Effector memory CD8-positive, alpha-beta T cell (primary cell): ENCODE measurements around the gene ARHGAP35.

ENCODE experiments used
- ATAC-seq: fragments of 150-1000 bp; cut with Tn5 transposase; replicated peaks from 2 replicates; pipeline ENCODE4 v1.10.0; 2021; ENCODE audit warnings: mild to moderate bottlenecking, moderate library complexity
- DNase-seq, 3 experiments: peaks; one replicate each; pipeline ENCODE4 v3.0.0; 2021
- H3K27ac Mint-ChIP-seq, 2 donors: one replicate each; pipeline ENCODE4 v1.8.0; 2022; ENCODE audit warnings: mild to moderate bottlenecking in 2 of 2, mixed read lengths in 2 of 2, moderate library complexity in 2 of 2
- H3K27me3 Mint-ChIP-seq, 2 donors: one replicate each; pipeline ENCODE4 v1.8.0; 2022; ENCODE audit warnings: mixed read lengths in 2 of 2
- H3K36me3 Mint-ChIP-seq: one replicate; pipeline ENCODE4 v1.8.0; 2022; ENCODE audit warnings: mild to moderate bottlenecking, moderate library complexity, mixed read lengths; ENCODE audit not compliant: insufficient read depth
- H3K4me1 Mint-ChIP-seq, 2 donors: one replicate each; pipeline ENCODE4 v1.8.0; 2022; ENCODE audit warnings: low read depth in 2 of 2, mixed read lengths in 2 of 2
- H3K4me3 Mint-ChIP-seq, 2 donors: one replicate each; pipeline ENCODE4 v1.8.0; 2022; ENCODE audit warnings: mild to moderate bottlenecking in 2 of 2, mixed read lengths in 2 of 2, moderate library complexity in 2 of 2
- H3K9me3 Mint-ChIP-seq, 2 donors: one replicate each; pipeline ENCODE4 v1.8.0; 2022; ENCODE audit warnings: mixed read lengths in 2 of 2

ARHGAP35 gene

GRCh38 chr19:46887240-46887782 is 26.5 kb downstream of the ARHGAP35 start:
- H3K4me3 Mint-ChIP-seq, result no peak overlapping the region
- DNase-seq (no peak), ATAC-seq (no peak)
- peak overlapping the region in 1 of 2 donors; percentile 29 for H3K27ac Mint-ChIP-seq
- no peaks in the 10 kb centered on the region for H3K9me3 Mint-ChIP-seq
- H3K36me3 Mint-ChIP-seq, result no peaks in the 10 kb centered on the region
- peaks cover 35 to 54% of the 10 kb centered on the region in 2 donors for H3K4me1 Mint-ChIP-seq
- no peaks in the 10 kb centered on the region for H3K27me3 Mint-ChIP-seq

- H3K9me3 Mint-ChIP-seq, result no peaks in the 10 kb centered on the region
Observed at GRCh38 chr19:46890423-46891170, 29.8 kb downstream of the ARHGAP35 start.

GRCh38 chr19:46892252-46893179 is 31.7 kb downstream of the ARHGAP35 start:
- Mint-ChIP-seq H3K4me3 (no peak overlapping the region), H3K27ac (peak overlapping the region in 1 of 2 donors; percentile 68), H3K9me3 (no peaks in the 10 kb centered on the region), H3K27me3 (no peaks in the 10 kb centered on the region), H3K4me1 (peaks cover 28 to 63% of the 10 kb centered on the region in 2 donors), H3K36me3 (peaks cover 4% of the 10 kb centered on the region)
- no peak for ATAC-seq
- DNase-seq, result no peak

More at GRCh38 chr19:46890423-46891170, 29.8 kb downstream of the ARHGAP35 start:
- H3K4me1 Mint-ChIP-seq, result peaks cover 24 to 64% of the 10 kb centered on the region in 2 donors
- peak overlapping the region in 1 of 2 donors; percentile 1 for H3K27ac Mint-ChIP-seq
- DNase-seq (no peak), ATAC-seq (no peak)
- H3K4me3 Mint-ChIP-seq, result no peak overlapping the region
- peaks cover 4% of the 10 kb centered on the region for H3K36me3 Mint-ChIP-seq
- H3K27me3 Mint-ChIP-seq, result no peaks in the 10 kb centered on the region

- Mint-ChIP-seq H3K9me3 (no peaks in the 10 kb centered on the region), H3K27ac (peak overlapping the region; percentile 23 to 65), H3K4me3 (peak overlapping the region in 1 of 2 donors; percentile 31), H3K4me1 (peaks cover 27 to 65% of the 10 kb centered on the region in 2 donors), H3K27me3 (no peaks in the 10 kb centered on the region), H3K36me3 (peaks cover 4% of the 10 kb centered on the region)
- ATAC-seq (no peak), DNase-seq (no peak)
Observed at GRCh38 chr19:46896076-46896794, 35.4 kb downstream of the ARHGAP35 start.

- ATAC-seq (no peak), DNase-seq (no peak)
- peaks cover 4% of the 10 kb centered on the region for H3K36me3 Mint-ChIP-seq
- no peak overlapping the region for H3K4me3 Mint-ChIP-seq
- H3K9me3 Mint-ChIP-seq, result no peaks in the 10 kb centered on the region
- H3K4me1 Mint-ChIP-seq, result peaks cover 47 to 69% of the 10 kb centered on the region in 2 donors
- H3K27me3 Mint-ChIP-seq, result no peaks in the 10 kb centered on the region
- peak overlapping the region; percentile 8 to 10 for H3K27ac Mint-ChIP-seq
Observed at GRCh38 chr19:46898731-46899130, 37.9 kb downstream of the ARHGAP35 start.

- peak overlapping the region in 1 of 2 donors; percentile 19 for H3K27ac Mint-ChIP-seq
- DNase-seq (no peak), ATAC-seq (no peak)
- no peaks in the 10 kb centered on the region for H3K27me3 Mint-ChIP-seq
- H3K36me3 Mint-ChIP-seq, result no peaks in the 10 kb centered on the region
- no peak overlapping the region for H3K4me3 Mint-ChIP-seq
- peaks cover 54 to 62% of the 10 kb centered on the region in 2 donors for H3K4me1 Mint-ChIP-seq
- no peaks in the 10 kb centered on the region for H3K9me3 Mint-ChIP-seq
Observed at GRCh38 chr19:46900341-46900740, 39.5 kb downstream of the ARHGAP35 start.

GRCh38 chr19:46901701-46902401 is 41.1 kb downstream of the ARHGAP35 start:
- ATAC-seq (no peak), DNase-seq (no peak)
- Mint-ChIP-seq H3K4me3 (no peak overlapping the region), H3K9me3 (no peaks in the 10 kb centered on the region), H3K4me1 (peaks cover 45 to 54% of the 10 kb centered on the region in 2 donors), H3K27me3 (no peaks in the 10 kb centered on the region), H3K27ac (peak overlapping the region; percentile 53 to 69), H3K36me3 (no peaks in the 10 kb centered on the region)

GRCh38 chr19:46902402-46902766 is 41.6 kb downstream of the ARHGAP35 start:
- Mint-ChIP-seq H3K36me3 (no peaks in the 10 kb centered on the region), H3K9me3 (no peaks in the 10 kb centered on the region), H3K4me3 (no peak overlapping the region), H3K4me1 (peaks cover 41 to 51% of the 10 kb centered on the region in 2 donors), H3K27me3 (no peaks in the 10 kb centered on the region), H3K27ac (peak overlapping the region; percentile 53 to 69)
- DNase-seq (no peak), ATAC-seq (no peak)

- H3K27ac Mint-ChIP-seq, result peak overlapping the region; percentile 51 to 69
- H3K27me3 Mint-ChIP-seq, result no peaks in the 10 kb centered on the region
- ATAC-seq, result no peak
- no peak for DNase-seq
- H3K4me3 Mint-ChIP-seq, result no peak overlapping the region
- no peaks in the 10 kb centered on the region for H3K9me3 Mint-ChIP-seq
- H3K36me3 Mint-ChIP-seq, result no peaks in the 10 kb centered on the region
- H3K4me1 Mint-ChIP-seq, result peaks cover 41 to 56% of the 10 kb centered on the region in 2 donors
Observed at GRCh38 chr19:46903458-46903857, 42.7 kb downstream of the ARHGAP35 start.

- Mint-ChIP-seq H3K4me3 (peak overlapping the region in 1 of 2 donors; percentile 4), H3K9me3 (no peaks in the 10 kb centered on the region), H3K36me3 (no peaks in the 10 kb centered on the region), H3K27ac (peak overlapping the region; percentile 51 to 69), H3K27me3 (no peaks in the 10 kb centered on the region), H3K4me1 (peaks cover 42 to 59% of the 10 kb centered on the region in 2 donors)
- no peak for DNase-seq
- ATAC-seq, result no peak
Observed at GRCh38 chr19:46904114-46905060, 43.6 kb downstream of the ARHGAP35 start.

- ATAC-seq, result no peak
- Mint-ChIP-seq H3K27me3 (no peaks in the 10 kb centered on the region), H3K36me3 (peaks cover 5% of the 10 kb centered on the region), H3K27ac (peak overlapping the region; percentile 62 to 77), H3K4me3 (no peak overlapping the region), H3K9me3 (no peaks in the 10 kb centered on the region), H3K4me1 (peaks cover 44 to 60% of the 10 kb centered on the region in 2 donors)
- no peak for DNase-seq
Observed at GRCh38 chr19:46906221-46906620, 45.4 kb downstream of the ARHGAP35 start.

- H3K4me1 Mint-ChIP-seq, result peaks cover 34 to 61% of the 10 kb centered on the region in 2 donors
- H3K27ac Mint-ChIP-seq, result peak overlapping the region in 1 of 2 donors; percentile 75
Observed at GRCh38 chr19:46907880-46908279, 47.1 kb downstream of the ARHGAP35 start.

More at GRCh38 chr19:46907880-46908279, 47.1 kb downstream of the ARHGAP35 start:
- no peak for ATAC-seq
- Mint-ChIP-seq H3K9me3 (no peaks in the 10 kb centered on the region), H3K4me3 (no peak overlapping the region), H3K27me3 (no peaks in the 10 kb centered on the region), H3K36me3 (peaks cover 5% of the 10 kb centered on the region)
- no peak for DNase-seq
